CD4-positive, alpha-beta T cell treated with Interleukin-15 for 1 hour (primary cell): ENCODE data around the gene ENPP3.

ENCODE experiments used
- DNase-seq: peaks from one replicate; pipeline ENCODE4 v3.0.0-alpha.2; 2020

Gene ENPP3

GRCh38 chr6:131769385-131770141, 132.5 kb downstream of the ENPP3 start:
- no peak for DNase-seq

GRCh38 chr6:131770776-131771175, 133.7 kb downstream of the ENPP3 start:
- no peak for DNase-seq

- DNase-seq, result no peak
Measured at GRCh38 chr6:131773284-131773950, 136.3 kb downstream of the ENPP3 start.

GRCh38 chr6:131775886-131776285, 138.8 kb downstream of the ENPP3 start:
- no peak for DNase-seq

GRCh38 chr6:131776985-131777384, 139.9 kb downstream of the ENPP3 start:
- DNase-seq, result no peak

- no peak for DNase-seq
Measured at GRCh38 chr6:131778169-131778568, 141.1 kb downstream of the ENPP3 start.

GRCh38 chr6:131779304-131779703, 142.2 kb downstream of the ENPP3 start:
- no peak for DNase-seq

GRCh38 chr6:131780600-131780999, 143.5 kb downstream of the ENPP3 start:
- no peak for DNase-seq

GRCh38 chr6:131781687-131782086, 144.6 kb downstream of the ENPP3 start:
- DNase-seq, result no peak

- DNase-seq, result no peak
Measured at GRCh38 chr6:131782764-131783163, 145.7 kb downstream of the ENPP3 start.

- DNase-seq, result no peak
Measured at GRCh38 chr6:131784561-131784960, 147.5 kb downstream of the ENPP3 start.

- no peak for DNase-seq
Measured at GRCh38 chr6:131787079-131787478, 150.0 kb downstream of the ENPP3 start.

GRCh38 chr6:131787766-131788712, 150.9 kb downstream of the ENPP3 start:
- DNase-seq, result no peak

- no peak for DNase-seq
Measured at GRCh38 chr6:131789219-131789618, 152.1 kb downstream of the ENPP3 start.

- DNase-seq, result no peak
Measured at GRCh38 chr6:131791476-131791875, 154.4 kb downstream of the ENPP3 start.

- no peak for DNase-seq
Measured at GRCh38 chr6:131792091-131792496, 155.0 kb downstream of the ENPP3 start.

- no peak for DNase-seq
Measured at GRCh38 chr6:131795366-131795765, 158.3 kb downstream of the ENPP3 start.
